ENCODE data around the gene HYOU1.
"Not testable (repeated sequence)": the region's sequence is repeated elsewhere in the genome, so short reads cannot be mapped to it uniquely, and the experiment has no call there.

HYOU1 gene

DNA sequence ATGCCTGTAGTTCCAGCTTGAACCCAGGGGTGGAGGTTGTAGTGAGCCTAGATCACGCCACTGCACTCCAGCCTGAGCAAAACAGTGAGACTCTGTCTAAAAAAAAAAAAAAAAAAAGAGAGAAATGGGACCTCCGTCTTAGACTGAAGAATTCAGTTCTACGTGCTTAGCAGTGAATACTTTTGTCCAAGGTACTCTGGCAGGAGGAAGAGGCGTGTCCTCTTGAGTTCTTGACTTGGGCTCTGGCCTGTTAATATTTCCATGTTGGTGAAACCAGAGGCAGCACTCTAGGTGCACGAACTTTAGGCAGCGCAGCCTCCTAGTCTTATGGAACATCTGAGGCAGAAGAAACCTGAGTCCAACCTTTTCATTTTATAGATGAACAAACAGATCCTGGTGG is 30.1 kb upstream of the HYOU1 start:
- no peak for DNase-seq

DNA sequence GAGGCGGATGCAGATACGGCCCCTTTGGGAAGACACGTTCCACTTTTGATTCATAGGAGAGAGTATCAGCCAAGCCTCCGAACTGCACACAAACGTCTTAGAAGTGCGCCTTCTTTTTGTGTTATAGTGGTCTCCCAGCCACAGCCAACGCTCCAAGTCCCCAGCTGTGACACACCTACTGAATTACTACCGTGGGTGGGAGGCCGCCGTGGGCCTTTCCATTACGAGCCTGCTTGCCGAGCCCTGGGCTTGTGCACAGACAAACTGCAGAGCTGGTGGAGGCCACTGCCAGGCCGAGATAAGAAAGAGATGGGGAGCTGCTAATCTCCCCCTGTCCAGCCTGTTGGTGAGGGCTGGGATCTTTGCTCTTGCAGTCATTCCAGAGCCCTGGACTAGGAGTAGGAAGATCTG is 28.4 kb upstream of the HYOU1 start:
- no peak for DNase-seq

DNA sequence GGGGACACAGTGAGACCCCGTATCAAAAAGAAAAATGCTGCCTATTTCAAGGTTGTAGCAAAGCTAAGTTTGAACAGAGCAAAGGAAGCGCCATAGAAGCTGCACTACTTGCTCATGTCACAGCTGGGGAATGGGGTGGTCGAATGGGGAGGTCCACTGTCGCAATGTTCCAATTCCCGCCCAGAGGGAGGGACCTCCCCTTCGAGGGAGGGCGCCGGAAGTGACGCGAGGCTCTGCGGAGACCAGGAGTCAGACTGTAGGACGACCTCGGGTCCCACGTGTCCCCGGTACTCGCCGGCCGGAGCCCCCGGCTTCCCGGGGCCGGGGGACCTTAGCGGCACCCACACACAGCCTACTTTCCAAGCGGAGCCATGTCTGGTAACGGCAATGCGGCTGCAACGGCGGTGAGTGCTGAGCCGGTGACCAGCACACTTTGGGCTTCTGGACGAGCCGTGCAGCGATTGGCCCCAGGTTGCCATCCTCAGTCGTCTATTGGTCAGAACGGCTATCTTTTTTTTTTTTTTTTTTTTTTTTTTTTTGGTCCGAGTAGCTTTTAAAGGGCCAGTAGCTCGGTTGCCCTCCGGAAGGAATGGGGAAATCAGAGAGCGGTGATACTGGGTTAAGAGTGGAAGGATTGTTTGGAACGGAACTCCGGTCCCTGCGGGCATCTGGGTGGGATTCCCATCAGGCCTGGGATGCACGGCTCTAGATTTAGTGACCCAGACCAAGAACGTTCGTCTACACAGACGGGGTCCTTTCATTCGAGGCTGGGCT is 27.8 kb upstream of the HYOU1 start, which contains the start of gene HMBS:
Gene HMBS, plus strand, starts transcription at position 219 of the 774 bp plus-strand sequence. Its CDS starts 153 bp downstream, at position 372.
- DNase-seq = peak; percentile 88

DNA sequence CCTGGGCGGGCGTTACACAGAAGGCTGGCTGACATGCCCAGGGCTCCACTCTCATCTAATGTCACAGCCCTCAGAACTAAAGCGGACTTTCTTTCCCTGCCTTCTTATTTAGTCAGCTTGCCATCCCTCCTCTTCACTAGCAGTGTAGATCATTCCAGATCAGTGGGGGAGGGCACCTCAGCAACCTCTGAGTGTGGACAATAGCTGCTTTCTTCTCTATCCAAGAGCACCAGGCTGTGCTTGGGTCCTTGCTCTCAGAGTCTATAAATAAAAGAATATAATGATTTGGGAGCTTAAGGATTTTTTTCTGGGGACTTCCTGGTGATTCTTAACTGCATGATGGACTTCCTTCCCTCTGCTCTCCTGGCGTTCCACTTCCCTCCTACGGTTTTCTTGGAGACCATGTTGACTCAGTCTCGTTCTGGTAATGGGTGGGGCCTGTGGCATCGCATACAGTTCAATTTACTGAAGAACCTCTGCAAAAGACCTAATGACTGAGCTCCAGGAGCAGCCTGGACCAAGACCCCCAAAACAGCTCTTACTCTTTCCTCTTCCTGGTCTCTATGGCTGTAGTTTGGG is 24.8 kb upstream of the HYOU1 start:
- DNase-seq = no peak

DNA sequence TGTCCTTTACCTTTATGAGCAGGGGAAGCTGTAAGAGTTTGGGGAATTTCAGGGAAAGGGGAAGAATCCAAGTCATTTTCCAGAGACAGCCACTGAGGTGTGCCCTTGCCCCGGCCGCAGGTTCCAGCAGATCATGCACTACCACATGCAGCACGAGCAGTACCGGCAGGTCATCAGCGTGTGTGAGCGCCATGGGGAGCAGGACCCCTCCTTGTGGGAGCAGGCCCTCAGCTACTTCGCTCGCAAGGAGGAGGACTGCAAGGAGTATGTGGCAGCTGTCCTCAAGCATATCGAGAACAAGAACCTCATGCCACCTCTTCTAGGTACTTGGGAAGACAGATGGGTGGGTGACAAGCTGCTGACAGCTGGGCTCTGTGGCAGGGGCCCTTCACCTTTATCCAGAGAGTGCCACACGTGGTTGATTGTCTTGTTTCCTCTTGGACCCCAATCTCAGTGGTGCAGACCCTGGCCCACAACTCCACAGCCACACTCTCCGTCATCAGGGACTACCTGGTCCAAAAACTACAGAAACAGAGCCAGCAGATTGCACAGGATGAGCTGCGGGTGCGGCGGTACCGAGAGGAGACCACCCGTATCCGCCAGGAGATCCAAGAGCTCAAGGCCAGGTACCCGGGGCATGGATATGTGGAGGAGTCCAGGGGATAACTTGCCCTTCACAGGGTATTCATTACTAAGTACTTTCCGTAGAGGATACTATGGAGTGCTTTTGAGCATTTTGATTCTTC is 21.8 kb upstream of the HYOU1 start:
- DNase-seq = no peak

DNA sequence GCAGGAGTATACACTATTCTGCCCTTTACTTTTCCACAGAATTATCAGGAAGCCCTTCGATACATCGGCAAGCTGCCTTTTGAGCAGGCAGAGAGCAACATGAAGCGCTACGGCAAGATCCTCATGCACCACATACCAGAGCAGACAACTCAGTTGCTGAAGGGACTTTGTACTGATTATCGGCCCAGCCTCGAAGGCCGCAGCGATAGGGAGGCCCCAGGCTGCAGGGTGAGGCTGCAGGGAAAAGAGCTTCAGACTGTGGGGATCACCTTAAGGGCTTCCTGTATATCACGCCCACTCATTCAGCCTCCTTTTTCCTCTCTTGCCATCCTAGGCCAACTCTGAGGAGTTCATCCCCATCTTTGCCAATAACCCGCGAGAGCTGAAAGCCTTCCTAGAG is 20.8 kb upstream of the HYOU1 start:
- no peak for DNase-seq

DNA sequence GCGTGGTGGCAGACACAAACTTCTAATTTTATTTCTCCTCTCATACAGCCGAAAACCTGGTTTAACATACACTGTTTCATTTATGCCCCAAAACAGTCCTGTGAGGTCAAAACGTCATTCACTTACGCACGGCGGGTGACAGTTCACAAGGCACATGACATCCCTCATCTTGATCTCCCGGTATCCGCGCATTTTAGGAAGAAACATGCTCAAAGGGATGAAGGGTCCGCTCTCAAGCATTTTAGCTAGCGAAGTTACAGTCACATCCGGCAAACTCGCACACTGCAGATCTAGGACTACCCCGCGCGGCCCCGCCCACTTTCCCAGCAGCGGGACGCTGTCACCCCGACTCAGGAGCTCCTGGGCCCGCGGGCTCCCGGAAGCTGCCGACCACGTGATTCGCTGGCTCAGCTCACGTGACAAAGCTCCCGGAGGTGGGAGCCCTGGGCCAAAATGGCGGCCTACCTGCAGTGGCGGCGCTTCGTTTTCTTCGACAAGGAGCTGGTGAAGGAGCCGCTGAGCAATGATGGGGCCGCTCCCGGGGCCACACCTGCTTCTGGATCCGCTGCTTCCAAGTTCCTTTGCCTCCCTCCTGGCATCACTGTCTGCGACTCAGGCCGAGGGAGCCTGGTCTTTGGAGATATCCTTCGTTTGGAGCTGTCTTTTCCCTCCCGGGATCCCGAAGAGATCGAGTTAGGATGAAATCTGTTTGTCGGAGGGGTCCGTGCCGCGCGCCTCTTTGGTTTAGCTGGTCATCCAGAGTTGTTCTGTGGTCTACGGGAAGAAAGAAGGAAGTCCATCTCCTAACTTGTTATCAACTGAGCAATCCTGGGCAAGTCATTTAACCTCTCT is 10.6 kb upstream of the HYOU1 start, which contains the start of gene VPS11:
Gene VPS11, plus strand, starts transcription at position 448 of the 852 bp plus-strand sequence. Its CDS starts 6 bp downstream, at position 454.
- peak; percentile 92 for DNase-seq

DNA sequence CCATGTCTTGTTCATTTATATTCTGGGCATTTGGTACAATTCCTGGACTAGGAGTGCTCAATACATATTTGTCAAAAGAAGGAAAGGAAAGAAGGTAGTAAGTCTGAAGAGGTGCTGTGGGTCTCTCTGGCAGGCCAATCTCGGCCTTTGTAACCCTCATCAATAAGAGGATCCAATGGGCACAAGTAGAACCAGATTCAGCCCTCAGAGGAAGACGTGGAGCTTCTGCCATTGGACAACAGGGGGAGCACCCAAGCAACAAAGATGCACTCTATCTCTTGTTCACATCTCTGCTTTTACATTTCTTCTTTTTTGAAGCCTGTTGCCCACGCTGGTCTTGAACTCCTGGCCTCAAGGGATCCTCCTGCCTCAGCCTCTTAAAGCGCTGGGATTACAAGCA is 8.4 kb upstream of the HYOU1 start:
- DNase-seq = no peak

DNA sequence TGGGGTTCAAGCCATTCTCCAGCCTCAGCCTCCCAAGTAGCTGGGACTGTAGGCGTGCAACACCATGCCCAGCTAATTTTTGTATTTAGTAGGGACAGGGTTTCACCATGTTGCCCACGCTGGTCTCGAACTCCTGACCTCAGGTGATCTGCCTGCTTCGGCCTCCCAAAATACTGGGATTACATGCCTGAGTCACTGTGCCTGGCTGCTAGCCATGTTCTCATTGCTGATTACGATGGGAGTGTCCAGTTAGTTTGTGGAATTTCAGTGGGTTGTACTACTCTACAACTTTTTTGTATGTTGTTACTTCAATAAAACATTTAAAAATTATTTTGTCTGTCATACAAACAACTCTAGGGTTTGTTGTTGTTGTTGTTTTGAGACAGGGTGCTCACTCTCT is 5.8 kb upstream of the HYOU1 start:
- no peak for DNase-seq

DNA sequence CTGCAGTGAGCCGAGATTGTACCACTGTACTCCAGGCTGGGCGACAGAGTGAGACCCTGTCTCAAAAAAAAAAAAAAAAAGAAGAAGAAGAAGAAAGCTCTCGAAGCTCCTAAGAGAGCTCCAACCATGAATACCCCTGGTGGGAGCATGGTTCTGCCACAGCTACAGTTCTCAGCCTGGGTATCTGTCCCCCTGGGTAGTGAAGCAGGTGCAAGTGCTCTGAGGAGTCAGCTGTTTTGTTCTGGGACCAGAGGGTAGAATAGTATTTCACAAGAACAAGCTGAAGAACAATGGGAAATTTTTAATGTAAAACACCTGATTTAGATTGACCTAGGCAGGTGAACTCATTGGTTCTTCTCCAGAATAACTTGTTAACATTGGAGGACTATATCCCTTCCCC is 4.3 kb upstream of the HYOU1 start:
- no peak for DNase-seq

DNA sequence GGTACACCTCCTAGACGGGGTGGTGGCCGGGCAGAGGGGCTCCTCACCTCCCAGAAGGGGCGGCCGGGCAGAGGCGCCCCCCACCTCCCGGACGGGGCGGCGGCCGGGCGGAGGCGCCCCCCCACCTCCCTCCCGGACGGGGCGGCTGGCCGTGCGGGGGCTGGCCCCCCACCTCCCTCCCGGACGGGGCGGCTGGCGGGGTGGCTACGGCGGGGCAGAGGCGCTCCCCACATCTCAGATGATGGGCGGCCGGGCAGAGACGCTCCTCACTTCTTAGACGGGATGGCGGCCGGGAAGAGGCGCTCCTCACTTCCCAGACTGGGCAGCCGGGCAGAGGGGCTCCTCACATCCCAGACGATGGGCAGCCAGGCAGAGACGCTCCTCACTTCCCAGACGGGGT is 2.1 kb upstream of the HYOU1 start:
- not testable (repeated sequence) for DNase-seq

DNA sequence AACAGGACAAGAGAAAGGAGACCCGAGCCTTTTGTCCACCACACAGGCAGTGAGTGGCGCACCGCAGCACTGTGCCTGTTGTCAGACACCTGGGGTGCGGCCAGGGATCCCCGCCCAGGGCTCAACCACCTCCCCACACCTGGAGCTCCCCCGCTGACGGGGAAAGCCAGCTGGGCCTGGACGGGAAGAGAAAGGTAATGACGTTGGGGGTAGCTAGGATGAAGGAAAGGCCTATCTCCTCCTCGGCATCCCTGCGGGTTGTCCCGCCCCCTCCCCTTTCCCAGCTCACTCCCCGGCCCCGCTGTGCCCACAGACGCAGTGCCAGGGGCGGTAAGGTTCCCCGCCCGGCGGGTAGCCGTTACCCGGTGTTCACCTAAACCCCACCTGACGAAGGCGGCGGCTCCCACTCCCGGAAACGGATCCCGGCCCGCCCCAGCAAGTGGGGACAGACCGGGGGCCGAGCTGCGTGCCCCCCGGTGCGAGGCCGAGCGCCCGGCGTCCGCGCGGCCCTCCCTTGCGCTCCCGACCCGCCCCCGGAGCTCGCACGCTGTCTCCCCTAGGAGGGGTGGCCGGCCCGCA is 495 bp downstream of the HYOU1 start:
- peak; percentile 60 for DNase-seq

DNA sequence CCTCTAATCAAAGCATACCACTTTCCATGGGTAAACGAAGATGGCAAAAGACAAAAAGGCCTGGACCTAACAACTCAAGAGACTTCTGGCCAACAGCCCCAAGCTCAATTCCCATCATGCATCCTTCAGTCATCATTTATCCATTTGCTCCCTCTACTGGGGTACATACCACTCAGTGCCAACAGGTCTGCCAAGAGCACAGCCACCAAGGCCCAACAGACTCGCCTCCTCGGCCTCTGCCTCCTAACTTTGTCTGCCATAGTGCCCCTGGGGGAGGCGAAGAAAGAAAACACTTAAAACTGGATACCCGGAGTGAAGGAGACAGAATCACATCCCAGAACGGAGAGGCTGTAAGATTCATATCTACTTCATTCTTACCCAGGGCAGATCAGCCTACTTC is 1.1 kb downstream of the HYOU1 start:
- DNase-seq = peak; percentile 14

DNA sequence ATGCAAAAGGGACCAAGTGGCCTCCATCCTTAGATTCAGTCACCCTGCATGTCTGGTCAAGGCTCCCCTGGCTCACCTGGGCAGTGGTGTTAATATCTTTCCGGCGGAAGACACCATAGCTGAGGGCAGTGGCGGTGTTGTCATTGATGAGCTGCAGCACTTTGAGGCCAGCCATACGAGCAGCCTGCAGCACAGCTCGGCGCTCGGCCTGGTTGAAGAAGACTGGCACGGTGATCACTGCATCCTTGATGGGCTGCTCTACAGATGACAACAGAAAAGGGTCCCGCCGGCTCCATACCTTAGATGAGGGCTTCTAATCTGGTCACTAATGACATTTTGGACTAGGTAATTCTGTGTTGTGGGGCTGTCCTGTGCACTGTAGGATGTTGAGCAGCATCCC is 2.6 kb downstream of the HYOU1 start:
- DNase-seq = no peak

DNA sequence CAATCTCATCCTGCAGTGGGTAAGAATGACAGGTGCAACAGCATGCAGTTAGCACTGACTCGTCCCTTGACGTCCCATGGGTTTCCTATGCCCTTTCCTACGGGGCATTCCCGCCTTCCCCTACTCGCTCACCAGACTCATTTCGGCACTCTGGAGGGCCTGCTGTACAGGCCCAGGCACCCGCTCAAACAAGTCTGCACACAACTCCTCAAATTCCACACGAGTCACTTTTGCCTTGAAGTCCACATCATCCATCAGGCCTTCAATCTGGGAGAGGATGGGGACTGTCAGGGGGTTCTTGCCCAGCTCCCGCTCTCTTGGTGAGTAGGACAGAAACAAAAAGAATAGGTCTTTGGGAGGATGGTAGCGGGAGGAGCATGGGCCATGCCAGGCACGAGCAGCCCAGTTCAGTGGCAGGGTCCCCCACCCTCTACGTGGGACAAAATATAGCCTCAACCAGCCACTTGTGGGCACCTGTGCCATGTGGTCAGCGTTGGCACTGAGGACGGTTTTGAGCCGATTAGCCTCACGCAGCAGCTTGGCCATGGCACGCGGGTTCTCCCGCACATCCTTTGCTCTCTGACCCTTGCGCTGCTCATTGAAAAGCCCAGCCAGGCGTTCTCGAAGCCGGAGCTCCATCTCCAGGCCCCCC is 4.7 kb downstream of the HYOU1 start:
- DNase-seq = no peak

DNA sequence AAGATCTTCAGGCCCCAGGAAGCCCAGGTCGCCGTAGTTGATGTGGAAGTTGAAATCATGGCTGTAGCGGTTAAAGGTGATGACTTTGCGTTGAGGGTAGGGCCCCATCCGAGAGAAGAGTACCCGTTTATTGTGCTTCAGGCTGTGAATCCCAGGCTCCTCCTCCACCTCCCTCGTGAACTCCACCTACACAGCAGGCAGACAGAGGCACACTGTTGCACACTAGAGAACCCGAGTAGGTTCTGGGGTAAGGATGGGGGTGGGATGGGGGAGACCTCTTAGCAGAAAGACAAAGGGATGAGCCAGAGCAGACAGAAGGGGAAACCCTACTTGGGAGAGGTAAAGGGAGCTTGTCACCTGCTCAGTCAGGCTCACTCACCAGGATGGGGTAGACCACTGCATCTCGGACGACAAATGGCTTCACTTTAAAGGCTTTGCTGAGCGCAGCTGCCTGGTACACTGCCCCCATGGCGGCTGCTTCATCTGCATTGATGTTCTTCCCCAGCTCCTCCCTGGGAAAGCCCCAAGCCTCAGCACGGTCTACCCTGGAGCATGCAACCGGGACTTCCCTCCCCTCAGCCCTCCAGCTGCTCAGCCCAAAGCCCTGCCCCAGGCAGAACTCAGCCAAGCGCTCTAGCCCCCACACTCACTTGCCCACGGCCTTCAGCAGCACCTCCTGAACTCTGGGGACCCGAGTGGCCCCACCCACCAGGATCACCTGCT is 5.4 kb downstream of the HYOU1 start:
- no peak for DNase-seq

DNA sequence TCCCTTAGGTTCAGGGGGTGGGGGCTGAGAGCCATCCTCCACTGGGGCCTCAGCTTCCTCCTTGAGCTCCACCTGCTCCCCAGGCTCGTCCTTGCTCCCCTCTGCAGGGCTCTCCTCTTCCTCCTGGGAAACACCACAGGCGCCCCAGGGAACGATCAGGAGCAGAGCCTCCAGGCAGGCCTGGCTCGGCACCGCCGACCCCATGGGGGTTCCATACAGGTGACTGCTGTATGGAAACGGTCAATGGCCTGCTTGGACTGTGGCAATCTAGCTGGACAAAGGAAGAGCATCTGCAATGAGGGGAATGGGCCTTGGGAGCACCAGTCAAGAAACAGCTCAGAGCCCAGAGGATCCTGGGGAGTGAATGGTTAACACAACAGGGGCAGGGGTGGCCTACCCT is 7.9 kb downstream of the HYOU1 start:
- no peak for DNase-seq

DNA sequence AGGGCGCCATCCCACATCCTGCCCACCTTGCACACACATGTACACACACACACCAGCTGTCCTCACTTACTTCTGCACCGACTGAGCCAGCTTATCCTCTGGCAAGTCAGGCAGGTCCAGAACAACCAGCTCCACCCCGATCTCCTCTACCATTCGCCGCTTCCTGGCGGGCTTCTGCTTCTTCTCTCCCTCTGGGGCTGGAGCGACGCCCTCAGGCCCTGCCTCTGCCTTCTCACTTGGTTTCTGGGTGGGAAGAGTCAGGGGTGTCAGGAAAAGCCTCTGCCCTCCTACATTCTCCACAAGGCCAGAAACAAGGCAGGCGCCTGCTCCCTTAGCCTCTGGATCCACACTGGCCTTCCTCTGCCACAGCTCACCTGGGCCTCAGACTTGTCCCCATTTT is 8.4 kb downstream of the HYOU1 start:
- no peak for DNase-seq

DNA sequence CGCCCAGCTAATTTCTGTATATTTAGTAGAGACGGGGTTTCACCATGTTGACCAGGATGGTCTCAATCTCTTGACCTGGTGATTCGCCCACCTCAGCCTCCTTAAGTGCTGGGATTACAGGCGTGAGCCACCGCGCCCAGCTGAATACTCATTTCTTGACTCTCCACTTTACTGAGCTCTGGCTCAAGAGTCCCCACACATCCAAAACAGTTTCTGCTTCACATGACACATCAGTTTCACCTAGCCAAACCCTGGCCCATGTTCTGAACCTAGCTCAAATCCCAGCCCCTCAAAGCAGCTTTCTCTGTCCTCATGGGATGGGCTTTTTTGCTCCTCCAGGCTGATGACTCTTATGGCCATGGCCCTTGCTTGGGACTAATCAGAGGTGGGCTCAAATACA is 9.8 kb downstream of the HYOU1 start:
- no peak for DNase-seq

DNA sequence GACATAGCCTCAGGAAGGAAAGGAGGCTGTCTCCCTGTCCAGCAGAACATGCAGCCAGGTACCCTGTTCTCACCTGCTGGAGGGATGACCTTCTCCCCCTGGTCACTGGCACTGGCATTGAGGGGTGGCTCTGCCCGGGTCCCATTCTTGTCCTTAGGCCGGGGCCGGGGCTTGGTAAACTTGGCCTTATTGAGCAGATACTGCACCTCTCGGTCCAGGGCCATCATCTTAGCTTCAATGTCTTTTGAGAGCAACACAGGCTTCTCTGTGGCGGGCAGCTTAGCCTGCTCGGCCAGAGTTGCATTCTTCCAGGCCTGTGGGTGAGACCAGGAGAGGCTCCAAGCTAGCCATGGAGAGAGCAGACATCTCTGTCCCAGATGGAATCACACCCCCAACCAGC is 10.5 kb downstream of the HYOU1 start:
- no peak for DNase-seq

DNA sequence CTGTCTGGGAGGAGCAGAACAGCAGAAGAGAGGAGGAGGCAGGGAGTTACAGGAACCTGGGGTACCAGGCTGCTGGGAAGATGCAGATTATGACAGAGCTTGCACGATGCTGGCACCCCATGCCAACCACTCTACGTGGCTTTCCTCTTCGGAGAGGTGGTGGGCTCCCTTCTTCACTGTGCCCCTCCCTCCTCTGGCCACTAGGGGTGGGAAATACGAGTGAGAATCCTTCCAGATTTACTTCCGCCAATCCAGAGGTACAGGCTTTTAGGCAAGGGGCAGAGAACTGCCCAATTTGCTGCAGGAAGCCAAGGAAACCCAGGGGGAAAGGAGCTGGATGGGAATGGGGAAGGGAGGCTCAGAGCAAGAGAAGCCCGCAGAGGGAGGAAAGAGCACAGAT is 12.3 kb downstream of the HYOU1 start:
- DNase-seq = no peak

All from COR-L47 (cell line).